Measurements from ENCODE around the gene LUC7L2. TPM values are rescaled to one million over a fixed set of nuclear protein-coding genes. Genes with fewer than 3 reads are reported as not detected.
"Not testable (repeated sequence)": the region's sequence is repeated elsewhere in the genome, so short reads cannot be mapped to it uniquely, and the experiment has no call there.

LUC7L2 gene
- total RNA-seq, 1 experiment from 2014 or later: 66.4 TPM

DNA sequence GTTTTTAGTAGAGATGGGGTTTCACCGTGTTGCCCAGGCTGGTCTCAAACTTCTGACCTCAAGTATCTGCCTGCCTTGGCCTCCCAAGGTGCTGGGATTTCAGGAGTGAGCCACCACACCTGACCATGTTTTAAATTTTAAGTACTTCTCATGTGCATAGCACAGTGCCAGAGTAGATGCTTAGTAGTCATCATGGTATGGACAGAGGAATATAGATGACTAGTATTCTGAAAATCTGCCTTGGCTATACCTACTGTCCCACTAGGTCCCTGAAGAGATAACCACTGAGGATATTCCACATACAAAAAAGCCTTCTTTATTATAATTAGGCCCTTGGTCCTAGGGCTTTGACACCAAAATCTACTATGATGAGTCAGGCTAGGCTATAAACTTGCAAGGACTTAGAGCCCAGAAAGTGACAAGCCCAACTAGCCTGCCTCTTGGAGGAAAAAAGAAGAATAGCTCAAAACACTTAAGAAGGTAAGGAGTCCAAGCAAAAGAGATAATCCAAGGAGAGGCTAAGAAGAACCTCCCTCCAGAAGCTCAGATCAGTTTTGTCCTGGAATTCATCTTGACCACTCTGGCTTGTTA is 34.0 kb downstream of the LUC7L2 start:
- Histone ChIP-seq H3K4me3 (no peak overlapping the region), H3K36me3 (peaks cover 82% of the 10 kb centered on the region), H3K27me3 (replicated peaks) (no peaks in the 10 kb centered on the region), H3K9me3 (replicated peaks) (no peaks in the 10 kb centered on the region), H3K27ac (no peak overlapping the region), H3K4me1 (replicated peaks) (peaks cover 29% of the 10 kb centered on the region)
- DNase-seq (ENCODE audit: low read depth in 1 of 2, low spot score in 2 of 2): no peak

DNA sequence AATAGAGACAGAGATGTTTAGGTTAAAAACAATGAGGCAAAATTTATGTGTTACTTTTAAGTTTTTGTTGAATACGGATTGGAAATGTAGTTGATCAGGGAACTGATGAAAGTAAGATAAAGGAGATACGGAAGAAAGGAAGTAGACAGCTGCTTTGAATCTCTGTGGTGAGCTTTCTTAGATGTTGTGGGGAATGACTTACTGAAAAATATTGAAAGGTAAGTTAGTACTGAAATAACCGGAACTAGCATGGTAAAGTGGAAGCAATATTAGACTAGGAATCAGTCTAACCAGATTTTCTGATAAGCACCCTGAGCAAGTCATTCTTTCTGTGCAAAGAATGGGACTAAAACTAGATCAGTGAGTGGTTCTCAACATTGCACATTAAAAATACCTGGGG is 34.8 kb downstream of the LUC7L2 start:
- Histone ChIP-seq H3K27me3 (replicated peaks) (no peaks in the 10 kb centered on the region), H3K27ac (0 out of 2 replicates have a peak overlapping the region, but pooled peaks have one; percentile 1), H3K9me3 (replicated peaks) (no peaks in the 10 kb centered on the region), H3K36me3 (peaks cover 82% of the 10 kb centered on the region), H3K4me3 (no peak overlapping the region), H3K4me1 (replicated peaks) (peaks cover 29% of the 10 kb centered on the region)
- no peak for DNase-seq (ENCODE audit: low read depth in 1 of 2, low spot score in 2 of 2)

DNA sequence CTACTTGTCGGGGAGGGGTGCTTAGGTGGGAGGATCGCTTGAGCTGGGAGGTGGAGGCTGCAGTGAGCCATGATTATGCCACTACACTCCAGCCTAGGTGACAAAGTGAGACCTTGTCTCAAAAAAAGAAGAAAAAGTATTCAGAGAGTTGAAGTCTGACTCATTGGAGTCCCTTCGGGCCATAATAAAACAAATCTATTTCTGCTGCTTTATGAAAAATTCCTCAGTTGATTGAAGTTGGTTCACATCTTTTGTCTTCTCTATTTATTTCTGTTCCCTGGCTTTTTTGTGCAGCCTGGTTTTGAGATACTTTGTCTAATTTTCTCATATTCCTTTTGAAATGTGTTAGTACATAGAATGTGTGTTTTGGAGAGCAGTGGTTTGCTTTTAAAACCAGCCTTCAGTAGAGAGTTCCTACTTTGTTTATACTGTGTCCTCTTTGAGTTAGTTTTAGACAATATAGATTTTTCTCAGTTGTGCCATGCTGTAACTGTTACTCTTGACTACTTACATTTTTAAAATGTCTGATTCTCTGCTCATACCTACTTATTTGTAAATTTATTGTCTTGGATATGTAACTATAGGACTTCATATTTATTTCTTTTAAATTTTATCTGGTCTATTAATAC is 36.7 kb downstream of the LUC7L2 start:
- Histone ChIP-seq H3K36me3 (peaks cover 86% of the 10 kb centered on the region), H3K27me3 (replicated peaks) (no peaks in the 10 kb centered on the region), H3K9me3 (replicated peaks) (no peaks in the 10 kb centered on the region), H3K4me1 (replicated peaks) (peaks cover 29% of the 10 kb centered on the region), H3K27ac (peak overlapping the region; percentile 24; the same call in 1 of the 2 replicates), H3K4me3 (no peak overlapping the region)
- DNase-seq (ENCODE audit: low read depth in 1 of 2, low spot score in 2 of 2): peak in 1 of 2 experiments; percentile 60

GRCh38 chr7:139397192-139397591 is 37.5 kb downstream of the LUC7L2 start:
- H3K4me3 ChIP-seq: no peak overlapping the region
- H3K27ac ChIP-seq: peak overlapping the region; percentile 24
- no peaks in the 10 kb centered on the region for H3K9me3 ChIP-seq (replicated peaks)
- no peaks in the 10 kb centered on the region for H3K27me3 ChIP-seq (replicated peaks)
- H3K4me1 ChIP-seq (replicated peaks): peaks cover 29% of the 10 kb centered on the region
- no peak for DNase-seq (ENCODE audit: low read depth in 1 of 2, low spot score in 2 of 2)
- H3K36me3 ChIP-seq: peaks cover 88% of the 10 kb centered on the region

DNA sequence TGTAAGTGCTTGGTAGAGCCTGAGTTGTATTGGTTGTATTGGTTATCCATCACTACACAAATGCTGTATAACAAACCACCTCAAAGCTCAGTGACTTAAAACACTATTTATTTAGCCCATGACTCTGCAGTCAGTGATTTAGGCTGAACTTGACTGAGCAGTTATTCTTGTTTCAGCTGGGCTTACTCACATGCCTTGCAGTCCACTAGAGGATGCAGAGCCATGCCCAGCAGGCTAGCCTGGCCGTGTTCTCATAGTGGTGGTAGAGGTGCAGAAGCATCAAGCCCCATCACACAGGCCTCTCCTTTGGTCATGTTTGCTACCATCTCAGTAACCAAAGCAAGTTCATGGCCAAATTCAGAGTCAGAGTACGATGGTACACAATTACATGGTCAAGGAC is 43.9 kb downstream of the LUC7L2 start:
- no peaks in the 10 kb centered on the region for H3K27me3 ChIP-seq (replicated peaks)
- no peak overlapping the region for H3K4me3 ChIP-seq
- peaks cover 98% of the 10 kb centered on the region for H3K36me3 ChIP-seq
- no peak overlapping the region for H3K27ac ChIP-seq
- no peaks in the 10 kb centered on the region for H3K9me3 ChIP-seq (replicated peaks)
- DNase-seq (ENCODE audit: low read depth in 1 of 2, low spot score in 2 of 2): no peak
- no peaks in the 10 kb centered on the region for H3K4me1 ChIP-seq (replicated peaks)

GRCh38 chr7:139407555-139407954 is 47.9 kb downstream of the LUC7L2 start:
- H3K27me3 ChIP-seq (replicated peaks): no peaks in the 10 kb centered on the region
- no peaks in the 10 kb centered on the region for H3K9me3 ChIP-seq (replicated peaks)
- no peak for DNase-seq (ENCODE audit: low read depth in 1 of 2, low spot score in 2 of 2)
- H3K4me3 ChIP-seq: no peak overlapping the region
- no peaks in the 10 kb centered on the region for H3K4me1 ChIP-seq (replicated peaks)
- H3K36me3 ChIP-seq: peaks cover 92% of the 10 kb centered on the region
- no peak overlapping the region for H3K27ac ChIP-seq

DNA sequence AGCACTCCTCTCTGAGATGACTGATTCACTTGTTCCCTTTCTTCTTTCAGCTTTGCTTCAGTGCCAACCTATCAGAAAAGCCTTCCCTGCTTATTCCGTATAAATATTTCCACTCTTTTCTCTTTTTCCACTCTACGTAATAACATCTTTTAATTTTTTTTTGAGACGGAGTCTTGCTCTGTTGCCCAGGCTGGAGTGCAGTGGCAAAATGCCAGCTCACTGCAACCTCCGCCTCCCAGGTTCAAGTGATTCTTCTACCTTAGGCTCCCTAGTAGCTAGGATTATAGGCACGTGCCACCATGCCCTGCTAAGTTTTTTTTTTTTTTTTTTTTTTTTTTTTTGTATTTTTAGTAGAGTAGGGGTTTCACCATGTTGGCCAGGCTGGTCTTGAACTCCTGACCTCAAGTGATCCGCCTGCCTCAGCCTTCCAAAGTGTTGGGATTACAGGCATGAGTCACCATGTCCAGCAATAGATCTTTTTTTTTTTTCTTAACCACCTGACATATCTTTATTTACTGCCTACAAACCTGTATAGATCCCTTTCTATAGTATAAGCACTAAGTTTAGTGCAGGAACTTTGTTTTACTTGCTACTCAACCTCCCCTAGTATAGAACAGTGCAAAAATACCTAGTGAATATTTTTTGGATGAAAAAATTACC is 55.2 kb downstream of the LUC7L2 start:
- not testable (repeated sequence) for DNase-seq (ENCODE audit: low read depth in 1 of 2, low spot score in 2 of 2); H3K27ac ChIP-seq; H3K4me3 ChIP-seq; H3K4me1 ChIP-seq (replicated peaks); H3K9me3 ChIP-seq (replicated peaks); H3K27me3 ChIP-seq (replicated peaks)
- peaks cover 87% of the 10 kb centered on the region for H3K36me3 ChIP-seq

DNA sequence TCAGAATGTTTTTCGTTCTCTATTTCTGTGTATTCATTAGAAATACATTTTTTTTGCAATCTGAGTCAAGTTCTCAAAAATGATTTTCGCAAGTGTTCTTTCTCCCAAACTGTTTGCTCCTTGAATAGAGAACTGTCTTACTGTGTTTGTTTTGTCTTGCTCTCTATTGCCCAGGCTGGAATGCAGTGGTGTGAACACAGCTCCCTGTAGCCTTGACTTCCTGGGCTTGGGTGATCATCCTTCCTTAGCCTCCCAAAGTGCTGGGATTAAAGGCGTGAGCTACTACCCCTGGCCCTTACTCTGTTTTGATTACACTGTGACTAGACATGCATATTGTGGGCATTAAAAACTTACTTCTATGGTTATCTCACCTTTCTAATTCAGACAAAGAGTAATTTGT is 56.7 kb downstream of the LUC7L2 start:
- H3K9me3 ChIP-seq (replicated peaks): no peaks in the 10 kb centered on the region
- H3K4me3 ChIP-seq: no peak overlapping the region
- H3K27ac ChIP-seq: no peak overlapping the region
- H3K36me3 ChIP-seq: peaks cover 89% of the 10 kb centered on the region
- no peaks in the 10 kb centered on the region for H3K27me3 ChIP-seq (replicated peaks)
- DNase-seq (ENCODE audit: low read depth in 1 of 2, low spot score in 2 of 2): no peak
- no peaks in the 10 kb centered on the region for H3K4me1 ChIP-seq (replicated peaks)

GRCh38 chr7:139417478-139417877 is 57.8 kb downstream of the LUC7L2 start:
- Histone ChIP-seq H3K4me3 (no peak overlapping the region), H3K36me3 (peaks cover 90% of the 10 kb centered on the region), H3K27ac (no peak overlapping the region), H3K9me3 (replicated peaks) (no peaks in the 10 kb centered on the region), H3K4me1 (replicated peaks) (no peaks in the 10 kb centered on the region), H3K27me3 (replicated peaks) (no peaks in the 10 kb centered on the region)
- no peak for DNase-seq (ENCODE audit: low read depth in 1 of 2, low spot score in 2 of 2)

DNA sequence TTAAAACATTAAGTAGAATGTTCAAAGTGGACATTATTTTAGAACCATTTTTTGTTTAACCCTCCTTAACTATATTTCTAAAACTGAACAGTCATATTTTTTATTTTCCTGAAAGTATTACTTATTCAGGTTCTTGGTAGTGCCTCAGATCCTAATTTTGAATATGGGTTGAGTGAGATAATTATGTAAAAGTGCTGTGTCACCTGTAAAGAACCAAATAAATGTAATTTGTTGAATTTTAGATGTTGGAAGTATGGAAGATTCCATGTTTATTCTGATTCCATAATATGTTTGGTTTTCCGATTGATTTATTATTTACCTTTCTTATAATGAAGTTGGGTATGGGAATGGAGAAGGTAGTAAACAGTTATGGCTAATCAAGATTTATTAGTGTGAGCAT is 61.4 kb downstream of the LUC7L2 start:
- Histone ChIP-seq H3K36me3 (peaks cover 81% of the 10 kb centered on the region), H3K4me3 (no peak overlapping the region), H3K4me1 (replicated peaks) (no peaks in the 10 kb centered on the region), H3K27me3 (replicated peaks) (no peaks in the 10 kb centered on the region), H3K9me3 (replicated peaks) (no peaks in the 10 kb centered on the region), H3K27ac (no peak overlapping the region)
- DNase-seq (ENCODE audit: low read depth in 1 of 2, low spot score in 2 of 2): no peak

DNA sequence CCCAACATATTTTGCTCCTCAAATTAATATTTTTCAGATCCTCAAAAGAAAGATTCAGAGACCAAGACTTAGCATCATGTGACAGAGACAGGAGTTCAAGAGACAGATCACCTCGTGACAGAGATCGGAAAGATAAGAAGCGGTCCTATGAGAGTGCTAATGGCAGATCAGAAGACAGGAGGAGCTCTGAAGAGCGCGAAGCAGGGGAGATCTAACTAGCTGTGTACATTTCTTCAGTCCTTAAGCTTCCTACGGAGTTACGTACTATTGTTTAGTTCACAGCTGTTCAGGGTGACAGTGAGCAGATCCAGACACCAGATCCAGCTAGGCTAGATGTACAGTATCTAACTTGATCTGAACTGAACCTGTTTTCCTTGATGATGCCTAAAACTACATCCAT is 62.4 kb downstream of the LUC7L2 start:
- Histone ChIP-seq H3K9me3 (replicated peaks) (no peaks in the 10 kb centered on the region), H3K36me3 (peaks cover 74% of the 10 kb centered on the region), H3K27ac (no peak overlapping the region), H3K4me3 (no peak overlapping the region), H3K4me1 (replicated peaks) (no peaks in the 10 kb centered on the region), H3K27me3 (replicated peaks) (no peaks in the 10 kb centered on the region)
- no peak for DNase-seq (ENCODE audit: low read depth in 1 of 2, low spot score in 2 of 2)

DNA sequence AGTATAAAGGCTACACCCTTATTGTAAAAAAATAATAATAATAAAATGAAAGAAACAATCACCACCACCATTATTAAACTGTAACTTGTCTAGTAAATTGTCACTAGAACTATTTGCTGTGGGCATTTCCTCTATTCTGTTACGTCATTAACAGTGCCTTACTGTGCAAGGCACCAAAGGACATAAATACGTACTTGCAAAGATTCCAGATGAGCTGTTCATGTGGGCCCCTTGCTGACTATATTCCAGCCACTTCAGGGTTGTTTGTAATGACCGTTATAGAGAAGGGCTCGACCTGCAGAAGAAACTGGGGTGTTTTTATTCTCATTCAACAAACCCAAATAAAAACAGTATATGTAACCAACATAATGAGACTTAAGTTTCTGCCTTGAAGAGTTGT is 63.4 kb downstream of the LUC7L2 start:
- DNase-seq (ENCODE audit: low read depth in 1 of 2, low spot score in 2 of 2): no peak
- Histone ChIP-seq H3K27me3 (replicated peaks) (no peaks in the 10 kb centered on the region), H3K4me3 (no peak overlapping the region), H3K36me3 (peaks cover 74% of the 10 kb centered on the region), H3K9me3 (replicated peaks) (no peaks in the 10 kb centered on the region), H3K27ac (no peak overlapping the region), H3K4me1 (replicated peaks) (no peaks in the 10 kb centered on the region)

GRCh38 chr7:139424004-139424403 is 64.3 kb downstream of the LUC7L2 start:
- Histone ChIP-seq H3K4me1 (replicated peaks) (no peaks in the 10 kb centered on the region), H3K27me3 (replicated peaks) (no peaks in the 10 kb centered on the region), H3K4me3 (no peak overlapping the region), H3K36me3 (peaks cover 70% of the 10 kb centered on the region), H3K9me3 (replicated peaks) (no peaks in the 10 kb centered on the region), H3K27ac (no peak overlapping the region)
- DNase-seq (ENCODE audit: low read depth in 1 of 2, low spot score in 2 of 2): no peak

DNA sequence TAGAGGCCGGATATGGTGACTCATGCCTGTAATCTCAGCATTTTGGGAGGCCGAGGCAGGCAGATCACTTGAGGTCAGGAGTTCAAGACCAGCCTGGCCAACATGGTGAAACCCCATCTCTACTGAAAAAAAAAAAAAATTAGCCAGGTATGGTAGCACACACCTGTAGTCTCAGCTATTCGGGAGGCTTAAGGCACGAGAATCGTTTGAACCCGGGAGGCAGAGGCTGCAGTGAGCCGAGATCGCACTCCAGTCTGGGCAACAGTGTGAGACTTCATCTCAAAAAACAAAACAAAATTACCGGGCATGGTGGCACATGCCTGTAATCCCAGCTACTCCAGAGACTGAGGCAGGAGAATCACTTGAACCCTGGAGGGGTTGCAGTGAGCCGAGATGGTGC is 66.0 kb downstream of the LUC7L2 start:
- not testable (repeated sequence) for H3K9me3 ChIP-seq (replicated peaks); H3K27me3 ChIP-seq (replicated peaks); H3K27ac ChIP-seq; H3K4me3 ChIP-seq; H3K4me1 ChIP-seq (replicated peaks); DNase-seq (ENCODE audit: low read depth in 1 of 2, low spot score in 2 of 2)
- H3K36me3 ChIP-seq: peaks cover 53% of the 10 kb centered on the region

All from SJSA1 (cell line).